ENCODE results near the gene ZKSCAN5.

Gene ZKSCAN5

GRCh38 chr7:99460651-99461050 lies 43.8 kb upstream of the ZKSCAN5 start:
- no peak for TF ChIP-seq CTCF (IDR thresholded peaks at IDR 0.05)
- no peak overlapping the region for H3K4me3 ChIP-seq
- DNase-seq (ENCODE audit: low spot score) = no peak
- H3K27ac ChIP-seq = no peak overlapping the region

DNA sequence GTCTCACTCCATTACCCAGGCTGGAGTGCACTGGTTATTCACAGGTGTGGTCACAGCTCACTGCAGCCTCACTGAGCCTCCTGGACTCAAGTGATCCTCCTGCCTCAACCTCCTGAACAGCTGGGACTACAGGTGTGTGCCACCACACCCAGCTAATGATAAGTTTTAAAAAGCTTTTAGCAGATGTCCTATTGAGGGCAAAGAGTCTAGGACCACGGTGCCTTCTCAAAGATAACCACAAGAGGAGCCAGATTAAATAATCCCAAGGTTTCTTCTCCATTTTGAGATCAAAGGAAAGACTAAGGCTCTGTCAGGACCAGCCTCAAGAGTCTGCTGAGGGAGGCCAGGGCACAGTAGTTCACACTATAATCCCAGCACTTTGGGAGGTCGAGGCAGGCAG lies 43.2 kb upstream of the ZKSCAN5 start:
- TF ChIP-seq CTCF (IDR thresholded peaks at IDR 0.05) = no peak
- Histone ChIP-seq H3K27ac (no peak overlapping the region), H3K4me3 (no peak overlapping the region)
- DNase-seq (ENCODE audit: low spot score) = no peak

GRCh38 chr7:99465421-99465768 lies 39.1 kb upstream of the ZKSCAN5 start:
- TF ChIP-seq CTCF (IDR thresholded peaks at IDR 0.05) = no peak
- no peak for DNase-seq (ENCODE audit: low spot score)
- Histone ChIP-seq H3K4me3 (peak overlapping the region; percentile 83), H3K27ac (peak overlapping the region; percentile 79 to 84)

GRCh38 chr7:99468336-99468918 lies 36.0 kb upstream of the ZKSCAN5 start:
- no peak for TF ChIP-seq CTCF (IDR thresholded peaks at IDR 0.05)
- no peak for DNase-seq (ENCODE audit: low spot score)
- H3K27ac ChIP-seq = no peak overlapping the region
- H3K4me3 ChIP-seq = no peak overlapping the region

DNA sequence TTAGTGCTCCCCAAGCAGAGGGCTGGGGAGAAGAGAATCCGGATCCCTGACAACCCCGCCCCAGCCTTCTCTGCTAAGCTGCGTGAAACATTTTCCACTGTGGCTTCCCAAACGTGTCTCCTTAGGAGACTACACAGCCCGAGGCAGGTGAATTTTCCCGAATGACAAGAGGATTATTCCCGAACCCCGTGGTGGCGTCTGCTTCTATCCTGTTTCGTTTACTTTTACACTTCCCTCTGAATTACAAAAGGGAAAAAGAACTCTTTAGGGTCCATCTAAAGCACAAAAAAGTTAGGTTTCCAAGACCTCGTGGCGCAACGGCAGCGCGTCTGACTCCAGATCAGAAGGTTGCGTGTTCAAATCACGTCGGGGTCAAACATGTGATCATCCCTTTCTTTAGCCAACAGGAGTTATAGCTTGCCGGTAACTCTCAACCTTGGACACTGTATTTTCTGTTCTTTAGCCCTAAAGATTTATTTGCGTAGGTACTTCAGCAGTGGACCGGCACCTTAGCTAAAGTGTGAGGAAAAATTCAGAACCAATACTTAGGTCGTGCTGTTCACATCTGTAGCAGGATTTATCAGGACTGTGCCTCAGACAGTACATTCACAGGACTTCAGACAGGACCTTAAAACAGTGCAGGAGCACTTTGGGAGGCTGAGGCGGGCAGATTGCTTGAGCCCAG lies 34.9 kb upstream of the ZKSCAN5 start:
- no peak overlapping the region for H3K4me3 ChIP-seq
- no peak for DNase-seq (ENCODE audit: low spot score)
- no peak for TF ChIP-seq CTCF (IDR thresholded peaks at IDR 0.05)
- no peak overlapping the region for H3K27ac ChIP-seq

DNA sequence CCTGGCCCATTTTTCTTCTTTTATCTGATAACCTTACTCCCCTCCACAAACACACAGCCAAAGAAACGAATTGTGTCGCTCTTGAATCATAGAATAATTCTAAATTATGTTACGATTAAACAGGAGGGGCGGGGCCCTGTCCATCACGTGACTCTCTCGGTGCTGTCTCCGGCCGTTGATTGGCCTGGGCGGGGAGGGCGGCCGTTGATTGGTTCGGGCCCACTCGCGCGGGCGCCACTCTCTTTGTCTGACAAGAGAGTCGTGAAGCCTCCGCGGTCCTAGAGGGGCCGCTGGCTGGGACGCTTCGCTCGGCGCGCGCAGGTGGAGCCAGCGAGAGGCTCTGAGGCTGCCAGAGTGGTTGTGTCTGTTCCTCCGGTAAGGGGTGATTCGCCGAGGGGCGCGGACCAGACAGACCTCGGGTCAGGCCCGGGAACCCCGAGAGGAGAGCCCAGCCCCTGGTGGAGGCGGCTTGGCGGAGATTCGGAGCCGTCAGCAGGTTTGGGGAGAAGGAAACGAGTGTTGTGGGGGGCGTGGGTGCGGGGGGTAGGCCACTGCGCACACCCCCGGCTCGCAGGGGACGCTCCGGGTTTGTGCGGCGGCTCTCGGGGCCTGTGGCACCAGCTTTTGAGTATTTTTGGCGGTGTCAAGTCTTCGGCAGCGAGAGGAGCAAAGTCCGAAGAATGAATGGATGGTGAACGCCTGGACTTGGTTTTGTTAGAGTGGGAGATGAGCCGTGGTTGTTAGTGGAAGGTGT lies 31.7 kb upstream of the ZKSCAN5 start, which contains the start of gene ZNF789:
Gene ZNF789 (plus strand): TSS at position 330 of the 754 bp plus-strand sequence. CDS start 3,567 bp downstream, outside the sequence.
- Histone ChIP-seq H3K4me3 (peak within 1 kb of the TSS; percentile 83), H3K27ac (peak within 1 kb of the TSS; percentile 70 to 91)
- DNase-seq (ENCODE audit: low spot score) = peak; percentile 98
- TF ChIP-seq CTCF (IDR thresholded peaks at IDR 0.05) = no peak

DNA sequence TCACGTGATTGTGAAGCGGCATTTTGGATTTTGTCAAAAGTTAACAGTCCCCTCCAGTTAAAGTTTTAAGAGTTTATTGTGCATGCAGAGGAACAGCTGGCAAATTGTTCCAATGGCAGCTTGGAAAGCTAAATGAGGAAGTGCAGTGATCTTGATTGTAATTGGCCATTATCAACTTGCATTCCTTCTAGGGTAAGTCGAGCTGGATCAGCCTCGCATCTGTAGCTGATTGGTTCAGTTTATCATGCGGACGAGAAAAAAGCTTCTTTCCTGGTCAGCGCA lies 31.2 kb upstream of the ZKSCAN5 start:
- no peak overlapping the region for H3K27ac ChIP-seq
- peak overlapping the region; percentile 83 for H3K4me3 ChIP-seq
- no peak for TF ChIP-seq CTCF (IDR thresholded peaks at IDR 0.05)
- DNase-seq (ENCODE audit: low spot score) = no peak
